ENCODE data around the gene NRXN3. TPM values are rescaled to one million over a fixed set of nuclear protein-coding genes. Genes with fewer than 3 reads are reported as not detected.

The NRXN3 gene
- total RNA-seq, 1 experiment from 2014 or later = not detected

- H3K36me3 ChIP-seq (ENCODE audit: control insufficient read depth in 1 of 2, insufficient read depth in 2 of 2, low read length in 2 of 2) = no peaks in the 10 kb centered on the region
- H3K4me1 ChIP-seq (ENCODE audit: control insufficient read depth in 1 of 2, insufficient read depth in 2 of 2, low read length in 2 of 2) = no peaks in the 10 kb centered on the region
- DNase-seq (ENCODE audit: low read depth, low spot score) (no peak), ATAC-seq (no peak)
- no peaks in the 10 kb centered on the region for H3K9me2 ChIP-seq (ENCODE audit: insufficient read depth)
- no peak overlapping the region for H3K4me3 ChIP-seq (replicated peaks in 1 of 2; ENCODE audit: low read depth in 1 of 2, low read length in 2 of 2)
- no peaks in the 10 kb centered on the region for H3K9me3 ChIP-seq (ENCODE audit: control insufficient read depth in 1 of 2, insufficient read depth in 1 of 2, low read depth in 1 of 2, low read length in 2 of 2)
- ChIA-PET RAD21 (ENCODE audit: low non-redundant PET in 1 of 2, low total read pairs in 2 of 2, uncharacterized antibody in 2 of 2, unreplicated experiment in 2 of 2) (no interaction called here), POLR2A (no interaction called here), CTCF (no interaction called here)
- H3K4me2 ChIP-seq (ENCODE audit: low read length) = no peak overlapping the region
- TF ChIP-seq ZNF274 (IDR thresholded peaks at IDR 0.05; ENCODE audit: low read depth, low read length) = no peak
- no peak for TF ChIP-seq FOSL1 (IDR thresholded peaks at IDR 0.05; ENCODE audit: low read depth)
- no peak for TF ChIP-seq TCF7L2 (IDR thresholded peaks at IDR 0.05; ENCODE audit: borderline replicate concordance, extremely low read depth, insufficient read depth, insufficient read length)
- no peak for TF ChIP-seq RAD21 (IDR thresholded peaks at IDR 0.05; ENCODE audit: low read depth)
- no peak for TF ChIP-seq POLR2AphosphoS5 (IDR thresholded peaks at IDR 0.05; ENCODE audit: low read depth, low read length)
- TF ChIP-seq EZH2phosphoT487 (IDR thresholded peaks at IDR 0.05; ENCODE audit: borderline replicate concordance) = no peak
- TF ChIP-seq ZFX (IDR thresholded peaks at IDR 0.05) = no peak
- TF ChIP-seq YY1 (IDR thresholded peaks at IDR 0.05; ENCODE audit: extremely low read depth, insufficient replicate concordance, low read depth, low read length) = no peak
- no peak overlapping the region for H3K27ac ChIP-seq (ENCODE audit: low read depth, low read length)
- H3K9ac ChIP-seq (ENCODE audit: low read length) = no peak overlapping the region
- no peak overlapping the region for H2AFZ ChIP-seq (ENCODE audit: low read depth, low read length, poor library complexity, severe bottlenecking)
- intact Hi-C loops (cut with micrococcal nuclease) = no loop called here
- H3K27me3 ChIP-seq (ENCODE audit: insufficient read depth, low read length) = no peaks in the 10 kb centered on the region
- no peaks in the 10 kb centered on the region for H3K79me2 ChIP-seq (ENCODE audit: insufficient read depth, low read length)
- no peaks in the 10 kb centered on the region for H4K20me1 ChIP-seq (ENCODE audit: insufficient read depth)
- BruUV-seq (replicated peaks) = no TSS peak
Measured at GRCh38 chr14:78851189-78851588, 681.0 kb downstream of the NRXN3 start.

- no peaks in the 10 kb centered on the region for H4K20me1 ChIP-seq (ENCODE audit: insufficient read depth)
- H3K4me2 ChIP-seq (ENCODE audit: low read length) = no peak overlapping the region
- no peaks in the 10 kb centered on the region for H3K4me1 ChIP-seq (ENCODE audit: control insufficient read depth in 1 of 2, insufficient read depth in 2 of 2, low read length in 2 of 2)
- H3K4me3 ChIP-seq (replicated peaks in 1 of 2; ENCODE audit: low read depth in 1 of 2, low read length in 2 of 2) = no peak overlapping the region
- no peaks in the 10 kb centered on the region for H3K9me3 ChIP-seq (ENCODE audit: control insufficient read depth in 1 of 2, insufficient read depth in 1 of 2, low read depth in 1 of 2, low read length in 2 of 2)
- H2AFZ ChIP-seq (ENCODE audit: low read depth, low read length, poor library complexity, severe bottlenecking) = no peak overlapping the region
- no peak overlapping the region for H3K27ac ChIP-seq (ENCODE audit: low read depth, low read length)
- intact Hi-C loops (cut with micrococcal nuclease) = no loop called here
- no peak for TF ChIP-seq RAD21 (IDR thresholded peaks at IDR 0.05; ENCODE audit: low read depth)
- no peak for TF ChIP-seq EGR1 (IDR thresholded peaks at IDR 0.05; ENCODE audit: low read depth)
- H3K9me2 ChIP-seq (ENCODE audit: insufficient read depth) = no peaks in the 10 kb centered on the region
- ATAC-seq = no peak
- no peaks in the 10 kb centered on the region for H3K79me2 ChIP-seq (ENCODE audit: insufficient read depth, low read length)
- no peak for DNase-seq (ENCODE audit: low read depth, low spot score)
- RAD21 ChIA-PET (ENCODE audit: low non-redundant PET in 1 of 2, low total read pairs in 2 of 2, uncharacterized antibody in 2 of 2, unreplicated experiment in 2 of 2) = no interaction called here
- no peaks in the 10 kb centered on the region for H3K27me3 ChIP-seq (ENCODE audit: insufficient read depth, low read length)
- POLR2A ChIA-PET = no interaction called here
- H3K9ac ChIP-seq (ENCODE audit: low read length) = no peak overlapping the region
- H3K36me3 ChIP-seq (ENCODE audit: control insufficient read depth in 1 of 2, insufficient read depth in 2 of 2, low read length in 2 of 2) = no peaks in the 10 kb centered on the region
- BruUV-seq (replicated peaks) = no TSS peak
- CTCF ChIA-PET = no interaction called here
Measured at GRCh38 chr14:78852040-78852439, 681.9 kb downstream of the NRXN3 start.

Measured in HCT116 (cell line).